ENCODE measurements around the gene ZYG11B. TPM values are rescaled to one million over a fixed set of nuclear protein-coding genes. Genes with fewer than 3 reads are reported as not detected.

ZYG11B gene
- total and polyA plus RNA-seq, 2 donors (not counting 3 experiments of a cell fraction or from before 2014, with no cell fraction given) = 8.2 to 27.2 TPM

DNA sequence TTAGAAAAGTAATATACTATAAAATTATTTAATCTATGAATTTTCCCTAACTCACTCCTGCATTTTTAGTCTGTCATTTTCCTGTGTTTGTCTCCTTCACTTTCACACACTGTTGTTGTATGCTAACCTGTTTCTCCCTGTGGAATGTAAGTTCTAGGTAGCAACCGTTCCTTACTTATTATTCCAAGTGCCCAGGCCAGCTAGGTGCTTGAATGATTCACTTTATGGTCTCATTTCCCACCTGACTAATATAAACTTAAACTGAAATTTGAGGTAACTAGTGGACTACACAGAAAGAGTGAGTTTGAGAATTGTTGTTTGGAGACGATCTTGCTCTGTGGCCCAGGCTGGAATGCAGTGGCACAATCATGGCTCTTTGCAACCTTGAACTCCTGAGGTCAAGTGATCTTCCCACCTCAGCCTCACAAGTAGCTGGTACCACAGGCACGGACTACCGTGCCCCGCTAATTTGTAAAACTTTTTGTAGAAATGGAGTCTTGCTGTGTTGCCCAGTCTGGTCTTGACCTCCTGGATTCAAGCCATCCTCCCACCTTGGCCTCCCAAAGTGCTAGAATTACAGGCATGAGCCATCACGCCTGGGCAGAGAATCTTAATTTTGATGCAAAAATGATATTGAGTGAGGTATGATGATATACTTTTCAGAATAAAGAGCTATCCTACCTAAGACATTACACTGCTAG lies 1.9 kb downstream of the ZYG11B start:
- ChIA-PET CTCF (interaction anchor here (1.4 kb wide), 1 partner anchor 20 kb away, joined by 4 read pairs; no protein-coding TSS in a partner anchor), POLR2A (interaction anchor here (0.6 kb wide), 1 partner anchor 175 kb away, joined by 4 read pairs; the partner anchor contains the start of gene TUT4)
- BruUV-seq (replicated peaks) = no TSS peak
- TF ChIP-seq JUN (IDR thresholded peaks at IDR 0.05; ENCODE audit: borderline replicate concordance, insufficient read depth, insufficient read length, low read depth) (no peak), EZH2 (IDR thresholded peaks at IDR 0.05; ENCODE audit: borderline replicate concordance, low read depth, low read length, severe bottlenecking) (no peak), POLR2A (IDR thresholded peaks at IDR 0.05; ENCODE audit: low read depth, low read length) (no peak)
- H3K9me1 ChIP-seq (replicated peaks; ENCODE audit: control insufficient read depth, extremely low read depth, insufficient read depth, low read length) = no peaks in the 10 kb centered on the region
- H3K4me3 ChIP-seq (replicated peaks in 1 of 3; ENCODE audit: insufficient read depth in 1 of 3, low read depth in 1 of 3, low read length in 3 of 3) = no peak overlapping the region
- FAIRE-seq (no peak), DNase-seq (ENCODE audit: low read depth, low spot score) (no peak)
- no peak overlapping the region for H3K9ac ChIP-seq (replicated peaks; ENCODE audit: extremely low read depth, insufficient read depth, low read length)
- peaks cover 0 to 1% of the 10 kb centered on the region in 2 experiments for H3K36me3 ChIP-seq (ENCODE audit: control insufficient read depth in 2 of 2, extremely low read depth in 1 of 2, insufficient read depth in 2 of 2, low read length in 2 of 2)
- peaks cover 3% of the 10 kb centered on the region for H3K4me1 ChIP-seq (ENCODE audit: control insufficient read depth, extremely low read depth, insufficient read depth, low read length)
- H3K79me2 ChIP-seq (ENCODE audit: control insufficient read depth, insufficient read depth, low read length) = peaks cover 35% of the 10 kb centered on the region
- no peaks in the 10 kb centered on the region for H3K9me3 ChIP-seq (replicated peaks; ENCODE audit: control insufficient read depth, insufficient read depth, low read length)
- dilution Hi-C loops (cut with MboI; ENCODE audit: extremely low pct_ligation_motif_present, low sequenced_read_pairs) (no loop called here), intact Hi-C loops (cut with micrococcal nuclease) (loop anchor here (2.0 kb wide), 1 partner anchor 29 kb away; the partner anchor contains the start of gene COA7)
- H3K4me2 ChIP-seq (ENCODE audit: insufficient read depth, low read length) = no peak overlapping the region
- H3K27ac ChIP-seq (ENCODE audit: insufficient read depth, low read depth, low read length) = no peak overlapping the region
- no peaks in the 10 kb centered on the region for H4K20me1 ChIP-seq (replicated peaks; ENCODE audit: control insufficient read depth, extremely low read depth, insufficient read depth, low read length)
- peaks cover 0 to 5% of the 10 kb centered on the region in 2 experiments for H3K27me3 ChIP-seq (ENCODE audit: control insufficient read depth in 2 of 2, insufficient read depth in 2 of 2, low read length in 2 of 2)
- no peak overlapping the region for H2AFZ ChIP-seq (ENCODE audit: low read depth, low read length)

DNA sequence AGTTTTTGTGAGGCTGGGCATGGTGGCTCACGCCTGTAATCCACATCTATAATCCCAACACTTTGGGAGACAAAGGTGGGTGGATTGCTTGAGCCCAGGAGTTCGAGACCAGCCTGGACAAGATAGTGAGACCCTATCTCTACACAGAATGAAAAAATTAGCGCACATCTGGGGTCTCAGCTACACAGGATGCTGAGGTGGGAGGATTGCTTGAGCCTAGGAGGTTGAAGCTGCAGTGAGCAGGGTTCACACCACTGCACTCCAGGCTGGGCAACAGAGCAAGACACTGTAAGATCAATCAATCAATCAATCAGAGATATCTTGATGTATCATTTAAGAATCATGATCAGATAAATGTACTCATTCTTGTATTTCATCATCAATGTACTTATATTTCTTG lies 7.1 kb downstream of the ZYG11B start:
- DNase-seq (ENCODE audit: low read depth, low spot score) = no peak
- Histone ChIP-seq H3K4me1 (ENCODE audit: control insufficient read depth, extremely low read depth, insufficient read depth, low read length) (no peaks in the 10 kb centered on the region), H3K27me3 (ENCODE audit: control insufficient read depth in 2 of 2, insufficient read depth in 2 of 2, low read length in 2 of 2) (no peaks in the 10 kb centered on the region), H3K27ac (ENCODE audit: insufficient read depth, low read depth, low read length) (no peak overlapping the region), H3K9me3 (replicated peaks; ENCODE audit: control insufficient read depth, insufficient read depth, low read length) (no peaks in the 10 kb centered on the region), H3K9ac (replicated peaks; ENCODE audit: extremely low read depth, insufficient read depth, low read length) (no peak overlapping the region), H2AFZ (ENCODE audit: low read depth, low read length) (no peak overlapping the region), H3K9me1 (replicated peaks; ENCODE audit: control insufficient read depth, extremely low read depth, insufficient read depth, low read length) (no peaks in the 10 kb centered on the region), H3K4me3 (replicated peaks in 1 of 3; ENCODE audit: insufficient read depth in 1 of 3, low read depth in 1 of 3, low read length in 3 of 3) (no peak overlapping the region), H3K4me2 (ENCODE audit: insufficient read depth, low read length) (no peak overlapping the region), H3K79me2 (ENCODE audit: control insufficient read depth, insufficient read depth, low read length) (peaks cover 25% of the 10 kb centered on the region), H4K20me1 (replicated peaks; ENCODE audit: control insufficient read depth, extremely low read depth, insufficient read depth, low read length) (no peaks in the 10 kb centered on the region), H3K36me3 (ENCODE audit: control insufficient read depth in 2 of 2, extremely low read depth in 1 of 2, insufficient read depth in 2 of 2, low read length in 2 of 2) (peaks cover 0 to 1% of the 10 kb centered on the region in 2 experiments)
- dilution Hi-C loops (cut with MboI; ENCODE audit: extremely low pct_ligation_motif_present, low sequenced_read_pairs) (no loop called here), intact Hi-C loops (cut with micrococcal nuclease) (loop anchor here (2.0 kb wide), 1 partner anchor 65 kb away; no protein-coding TSS in a partner anchor)
- FAIRE-seq = no peak
- POLR2A ChIA-PET = no interaction called here
- no TSS peak for BruUV-seq (replicated peaks)
- CTCF ChIA-PET = interaction anchor here (1.1 kb wide), 1 partner anchor 15 kb away, joined by 3 read pairs; no protein-coding TSS in a partner anchor
- TF ChIP-seq, protein P1, sequence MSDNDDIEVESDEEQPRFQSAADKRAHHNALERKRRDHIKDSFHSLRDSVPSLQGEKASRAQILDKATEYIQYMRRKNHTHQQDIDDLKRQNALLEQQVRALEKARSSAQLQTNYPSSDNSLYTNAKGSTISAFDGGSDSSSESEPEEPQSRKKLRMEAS (IDR thresholded peaks at IDR 0.05; ENCODE audit: insufficient read depth, insufficient read length) = no peak
- no peak for TF ChIP-seq JUN (IDR thresholded peaks at IDR 0.05; ENCODE audit: borderline replicate concordance, insufficient read depth, insufficient read length, low read depth)
- TF ChIP-seq EZH2 (IDR thresholded peaks at IDR 0.05; ENCODE audit: borderline replicate concordance, low read depth, low read length, severe bottlenecking) = no peak
- TF ChIP-seq FOS (IDR thresholded peaks at IDR 0.05; ENCODE audit: borderline replicate concordance, insufficient read depth, low read length) = no peak
- TF ChIP-seq GATA2 (IDR thresholded peaks at IDR 0.05; ENCODE audit: insufficient read depth, insufficient read length, low read depth, low read length) = no peak
- no peak for TF ChIP-seq POLR2A (IDR thresholded peaks at IDR 0.05; ENCODE audit: low read depth, low read length)
- no peak for TF ChIP-seq POLR2AphosphoS5 (IDR thresholded peaks at IDR 0.05; ENCODE audit: insufficient read depth, low read depth, low read length)
- no peak for TF ChIP-seq MYC (IDR thresholded peaks at IDR 0.05; ENCODE audit: low read depth, low read length)
- TF ChIP-seq, protein P2, sequence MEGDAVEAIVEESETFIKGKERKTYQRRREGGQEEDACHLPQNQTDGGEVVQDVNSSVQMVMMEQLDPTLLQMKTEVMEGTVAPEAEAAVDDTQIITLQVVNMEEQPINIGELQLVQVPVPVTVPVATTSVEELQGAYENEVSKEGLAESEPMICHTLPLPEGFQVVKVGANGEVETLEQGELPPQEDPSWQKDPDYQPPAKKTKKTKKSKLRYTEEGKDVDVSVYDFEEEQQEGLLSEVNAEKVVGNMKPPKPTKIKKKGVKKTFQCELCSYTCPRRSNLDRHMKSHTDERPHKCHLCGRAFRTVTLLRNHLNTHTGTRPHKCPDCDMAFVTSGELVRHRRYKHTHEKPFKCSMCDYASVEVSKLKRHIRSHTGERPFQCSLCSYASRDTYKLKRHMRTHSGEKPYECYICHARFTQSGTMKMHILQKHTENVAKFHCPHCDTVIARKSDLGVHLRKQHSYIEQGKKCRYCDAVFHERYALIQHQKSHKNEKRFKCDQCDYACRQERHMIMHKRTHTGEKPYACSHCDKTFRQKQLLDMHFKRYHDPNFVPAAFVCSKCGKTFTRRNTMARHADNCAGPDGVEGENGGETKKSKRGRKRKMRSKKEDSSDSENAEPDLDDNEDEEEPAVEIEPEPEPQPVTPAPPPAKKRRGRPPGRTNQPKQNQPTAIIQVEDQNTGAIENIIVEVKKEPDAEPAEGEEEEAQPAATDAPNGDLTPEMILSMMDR (IDR thresholded peaks at IDR 0.05; ENCODE audit: extremely low read depth in 1 of 2, insufficient read depth in 1 of 2, low read depth in 1 of 2, low read length in 2 of 2) = no peak
